Measurements from ENCODE around the gene LEAP2.

LEAP2 gene

DNA sequence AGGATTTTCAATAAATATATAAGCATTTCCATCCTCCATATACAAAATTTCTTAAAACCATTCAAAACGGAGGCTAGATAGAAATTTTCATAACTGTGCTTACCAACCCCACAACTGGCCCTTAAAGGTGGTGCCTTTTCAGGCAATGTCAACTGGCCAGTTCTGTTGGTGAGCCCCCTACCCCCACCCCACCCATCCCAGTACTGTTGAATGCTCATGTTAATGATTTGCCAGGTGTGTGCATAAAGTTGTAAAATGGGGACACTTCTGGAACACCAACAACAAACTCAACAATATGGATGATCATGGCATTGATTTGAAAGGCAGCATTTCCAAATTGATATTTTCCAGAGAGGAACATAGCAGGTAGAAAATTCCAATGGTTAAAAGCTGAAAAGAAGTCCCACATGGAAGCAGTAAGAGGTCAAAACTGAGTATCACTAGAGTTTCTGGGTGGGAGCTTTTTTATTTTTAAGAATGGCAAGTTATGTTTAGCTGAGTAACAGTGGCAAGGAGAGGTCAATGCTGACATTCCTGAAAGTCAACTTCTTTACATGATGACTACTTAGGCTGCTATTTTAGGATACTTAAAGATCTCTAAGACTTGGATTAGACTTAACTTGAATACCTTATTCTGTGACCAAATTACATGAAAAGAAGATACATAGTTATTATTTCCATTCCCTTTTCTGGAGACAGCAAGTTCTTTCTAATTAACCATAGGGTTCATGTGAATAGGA is 2.7 kb downstream of the LEAP2 start:
- H3K27ac ChIP-seq (ENCODE audit: low read depth, low read length) = no peak overlapping the region
- H3K9me3 ChIP-seq (ENCODE audit: control insufficient read depth in 5 of 5, low read length in 5 of 5) = no peaks in the 10 kb centered on the region
- H3K36me3 ChIP-seq (ENCODE audit: control insufficient read depth in 5 of 5, insufficient read depth in 5 of 5, low read length in 5 of 5) = peaks cover 39 to 63% (median 49%) of the 10 kb centered on the region in 5 donors
- no peak overlapping the region for H3K9ac ChIP-seq (ENCODE audit: low read length in 5 of 5)
- no peaks in the 10 kb centered on the region for H3K27me3 ChIP-seq (ENCODE audit: control insufficient read depth in 5 of 5, insufficient read depth in 4 of 5, low read length in 5 of 5)
- H3K4me1 ChIP-seq (ENCODE audit: control insufficient read depth in 5 of 5, insufficient read depth in 5 of 5, low read length in 5 of 5) = peaks cover 0 to 14% (median 12%) of the 10 kb centered on the region in 5 donors
- no peak overlapping the region for H3K4me3 ChIP-seq (ENCODE audit: low read depth in 1 of 5, low read length in 5 of 5)

DNA sequence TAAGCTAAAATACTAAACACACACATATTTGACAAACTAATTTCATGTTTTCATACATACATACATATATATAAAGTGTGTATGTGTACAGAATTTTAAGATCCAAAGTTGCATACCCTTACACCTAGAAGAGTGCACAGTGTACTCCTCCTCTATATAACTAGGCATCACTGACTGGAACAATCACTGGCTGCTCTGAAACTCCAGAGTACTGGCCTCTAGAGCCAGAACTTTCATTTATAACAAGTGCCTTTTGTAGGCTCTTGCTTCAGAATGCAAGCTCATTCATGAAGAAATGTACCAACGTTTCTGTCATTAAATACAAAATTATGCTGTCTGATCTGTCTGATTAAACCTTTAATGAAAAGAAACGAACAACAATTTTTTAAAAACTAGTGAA is 4.0 kb downstream of the LEAP2 start:
- Histone ChIP-seq H3K9ac (ENCODE audit: low read length in 5 of 5) (no peak overlapping the region), H3K4me3 (ENCODE audit: low read depth in 1 of 5, low read length in 5 of 5) (no peak overlapping the region), H3K4me1 (ENCODE audit: control insufficient read depth in 5 of 5, insufficient read depth in 5 of 5, low read length in 5 of 5) (peaks cover 0 to 14% (median 12%) of the 10 kb centered on the region in 5 donors), H3K36me3 (ENCODE audit: control insufficient read depth in 5 of 5, insufficient read depth in 5 of 5, low read length in 5 of 5) (peaks cover 43 to 71% (median 52%) of the 10 kb centered on the region in 5 donors), H3K27me3 (ENCODE audit: control insufficient read depth in 5 of 5, insufficient read depth in 4 of 5, low read length in 5 of 5) (no peaks in the 10 kb centered on the region), H3K27ac (ENCODE audit: low read depth, low read length) (no peak overlapping the region), H3K9me3 (ENCODE audit: control insufficient read depth in 5 of 5, low read length in 5 of 5) (no peaks in the 10 kb centered on the region)

DNA sequence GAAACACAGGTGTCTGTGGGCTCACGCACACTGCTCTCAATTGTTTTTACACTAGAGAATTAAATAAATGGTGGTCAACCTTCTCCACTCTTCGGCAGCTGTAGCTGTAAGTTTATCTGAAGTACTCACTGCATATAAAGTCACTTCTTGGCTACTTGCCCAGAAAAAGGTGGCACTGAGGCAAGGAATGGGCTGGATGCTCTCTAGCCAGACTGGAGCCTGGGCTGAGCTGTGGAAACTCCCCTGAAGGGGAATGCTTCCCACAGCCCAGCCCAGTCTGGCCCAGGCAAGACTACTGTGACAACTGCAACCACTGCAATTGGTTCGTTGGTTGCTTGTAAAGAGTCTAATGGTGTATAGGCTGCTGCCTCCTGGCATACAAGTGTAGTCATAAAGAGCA is 4.5 kb downstream of the LEAP2 start:
- Histone ChIP-seq H3K4me1 (ENCODE audit: control insufficient read depth in 5 of 5, insufficient read depth in 5 of 5, low read length in 5 of 5) (peaks cover 0 to 10% (median 7%) of the 10 kb centered on the region in 5 donors), H3K27me3 (ENCODE audit: control insufficient read depth in 5 of 5, insufficient read depth in 4 of 5, low read length in 5 of 5) (no peaks in the 10 kb centered on the region), H3K9me3 (ENCODE audit: control insufficient read depth in 5 of 5, low read length in 5 of 5) (no peaks in the 10 kb centered on the region), H3K27ac (ENCODE audit: low read depth, low read length) (no peak overlapping the region), H3K36me3 (ENCODE audit: control insufficient read depth in 5 of 5, insufficient read depth in 5 of 5, low read length in 5 of 5) (peaks cover 43 to 73% (median 56%) of the 10 kb centered on the region in 5 donors), H3K9ac (ENCODE audit: low read length in 5 of 5) (no peak overlapping the region), H3K4me3 (ENCODE audit: low read depth in 1 of 5, low read length in 5 of 5) (no peak overlapping the region)

DNA sequence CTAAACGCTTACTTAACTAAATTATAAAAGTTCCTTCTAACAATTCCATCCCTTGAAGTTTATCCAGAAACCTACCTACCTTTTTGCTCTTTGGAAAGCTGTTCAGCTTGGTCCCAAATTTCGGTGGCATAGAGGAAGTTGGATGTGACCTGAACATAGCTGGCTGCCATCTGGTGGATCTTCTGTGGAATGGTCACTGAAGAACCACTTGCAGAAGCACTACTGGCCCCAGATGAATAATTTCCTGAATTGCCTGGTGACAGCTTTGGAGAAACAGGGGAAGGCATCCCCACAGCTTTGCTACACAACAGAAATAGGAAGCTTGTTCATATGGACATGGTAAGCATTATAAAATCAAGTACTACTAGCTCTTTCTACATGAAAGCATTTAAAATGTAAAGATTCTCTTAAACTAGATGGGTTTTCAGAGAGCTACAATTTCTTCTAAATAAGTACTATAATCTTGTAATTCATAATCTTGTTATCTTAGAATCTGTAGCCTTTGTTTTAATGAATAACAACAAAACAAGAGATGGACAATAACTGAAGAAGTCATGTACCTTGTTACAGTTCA is 9.9 kb downstream of the LEAP2 start:
- no peak overlapping the region for H3K4me3 ChIP-seq (ENCODE audit: low read depth in 1 of 5, low read length in 5 of 5)
- no peaks in the 10 kb centered on the region for H3K9me3 ChIP-seq (ENCODE audit: control insufficient read depth in 5 of 5, low read length in 5 of 5)
- no peaks in the 10 kb centered on the region for H3K4me1 ChIP-seq (ENCODE audit: control insufficient read depth in 5 of 5, insufficient read depth in 5 of 5, low read length in 5 of 5)
- no peak overlapping the region for H3K9ac ChIP-seq (ENCODE audit: low read length in 5 of 5)
- H3K27ac ChIP-seq (ENCODE audit: low read depth, low read length) = no peak overlapping the region
- no peaks in the 10 kb centered on the region for H3K27me3 ChIP-seq (ENCODE audit: control insufficient read depth in 5 of 5, insufficient read depth in 4 of 5, low read length in 5 of 5)
- H3K36me3 ChIP-seq (ENCODE audit: control insufficient read depth in 5 of 5, insufficient read depth in 5 of 5, low read length in 5 of 5) = peaks cover 57 to 78% (median 69%) of the 10 kb centered on the region in 5 donors

DNA sequence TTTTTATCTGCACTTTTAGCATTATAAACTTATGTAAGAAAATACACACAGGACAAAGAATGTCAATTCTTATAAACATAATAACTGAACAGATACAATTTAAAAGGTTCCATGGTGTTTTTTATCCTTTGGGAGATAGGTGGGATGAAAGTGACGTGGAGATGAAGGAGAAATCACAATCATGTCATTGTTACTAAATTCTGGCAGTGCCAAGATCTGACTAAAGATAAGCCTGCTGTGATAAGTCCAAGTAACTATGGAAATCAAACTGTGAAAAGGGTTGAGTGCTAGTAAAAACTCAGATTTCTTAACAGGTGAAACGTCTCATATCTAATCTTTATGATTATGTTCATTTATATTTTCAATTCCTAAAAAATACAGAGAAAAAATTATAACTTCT is 11.1 kb downstream of the LEAP2 start:
- peaks cover 46 to 80% (median 69%) of the 10 kb centered on the region in 5 donors for H3K36me3 ChIP-seq (ENCODE audit: control insufficient read depth in 5 of 5, insufficient read depth in 5 of 5, low read length in 5 of 5)

DNA sequence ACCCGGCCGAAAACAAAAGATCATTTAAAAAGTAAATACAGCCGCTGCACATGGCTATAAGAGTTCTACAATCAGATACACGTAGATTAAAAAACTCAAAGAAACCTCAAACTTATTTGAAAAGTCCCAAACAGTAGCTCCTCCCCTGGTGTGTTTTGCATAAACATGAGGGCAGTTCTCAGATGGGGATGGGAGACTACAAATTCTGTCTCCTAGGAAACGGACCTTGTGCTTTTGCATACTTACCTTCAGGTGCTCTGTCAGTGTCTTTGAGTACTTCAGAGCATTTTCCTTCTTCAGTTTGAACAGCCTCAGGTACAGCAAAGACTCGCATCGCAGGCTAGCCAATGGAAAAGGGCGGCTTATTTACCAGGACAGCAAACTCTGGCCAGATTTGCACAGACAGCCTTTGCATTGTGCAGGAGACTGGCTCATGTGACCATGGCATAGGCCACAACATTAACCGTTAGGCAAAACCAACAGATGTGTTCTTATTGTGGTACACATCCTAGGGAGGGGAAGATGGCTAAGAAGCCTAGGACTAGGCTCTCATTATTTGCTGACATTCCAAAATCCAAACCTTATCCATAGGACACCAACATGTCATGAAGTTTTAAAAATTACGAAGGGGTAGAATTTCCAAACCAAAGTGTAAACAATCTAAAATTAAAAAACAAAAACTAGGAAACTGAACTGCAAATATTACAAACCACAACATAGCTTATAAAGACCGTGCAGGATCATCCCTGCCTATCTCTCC is 12.8 kb downstream of the LEAP2 start:
- Histone ChIP-seq H3K27me3 (ENCODE audit: control insufficient read depth in 5 of 5, insufficient read depth in 4 of 5, low read length in 5 of 5) (no peaks in the 10 kb centered on the region), H3K4me1 (ENCODE audit: control insufficient read depth in 5 of 5, insufficient read depth in 5 of 5, low read length in 5 of 5) (no peaks in the 10 kb centered on the region), H3K9me3 (ENCODE audit: control insufficient read depth in 5 of 5, low read length in 5 of 5) (no peaks in the 10 kb centered on the region), H3K9ac (ENCODE audit: low read length in 5 of 5) (no peak overlapping the region), H3K36me3 (ENCODE audit: control insufficient read depth in 5 of 5, insufficient read depth in 5 of 5, low read length in 5 of 5) (peaks cover 38 to 75% (median 58%) of the 10 kb centered on the region in 5 donors), H3K4me3 (ENCODE audit: low read depth in 1 of 5, low read length in 5 of 5) (no peak overlapping the region), H3K27ac (ENCODE audit: low read depth, low read length) (no peak overlapping the region)

More for the DNA sequence above, 11.1 kb downstream of the LEAP2 start:
- no peaks in the 10 kb centered on the region for H3K9me3 ChIP-seq (ENCODE audit: control insufficient read depth in 5 of 5, low read length in 5 of 5)
- no peak overlapping the region for H3K27ac ChIP-seq (ENCODE audit: low read depth, low read length)
- no peaks in the 10 kb centered on the region for H3K27me3 ChIP-seq (ENCODE audit: control insufficient read depth in 5 of 5, insufficient read depth in 4 of 5, low read length in 5 of 5)
- H3K9ac ChIP-seq (ENCODE audit: low read length in 5 of 5) = no peak overlapping the region
- no peak overlapping the region for H3K4me3 ChIP-seq (ENCODE audit: low read depth in 1 of 5, low read length in 5 of 5)
- H3K4me1 ChIP-seq (ENCODE audit: control insufficient read depth in 5 of 5, insufficient read depth in 5 of 5, low read length in 5 of 5) = no peaks in the 10 kb centered on the region

DNA sequence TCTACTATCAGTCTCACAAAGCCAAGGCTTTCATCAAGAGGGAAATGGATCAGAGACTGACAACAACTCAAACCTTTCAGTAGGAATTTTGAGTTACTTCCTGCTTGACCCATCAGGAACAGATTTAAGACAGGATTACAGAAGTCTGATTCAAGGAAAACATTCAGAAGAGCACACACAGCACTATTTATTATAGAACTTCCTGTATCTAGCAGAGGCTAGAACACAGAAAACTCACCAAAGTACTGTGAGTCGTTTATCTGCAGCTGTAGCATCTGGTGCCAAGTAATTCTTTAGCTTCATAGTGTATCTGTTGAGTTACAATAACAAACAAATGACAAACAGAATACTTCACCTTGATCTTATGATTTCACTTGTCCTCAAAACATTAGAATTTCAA is 13.8 kb downstream of the LEAP2 start:
- H3K36me3 ChIP-seq (ENCODE audit: control insufficient read depth in 5 of 5, insufficient read depth in 5 of 5, low read length in 5 of 5) = peaks cover 44 to 76% (median 53%) of the 10 kb centered on the region in 5 donors
- no peaks in the 10 kb centered on the region for H3K9me3 ChIP-seq (ENCODE audit: control insufficient read depth in 5 of 5, low read length in 5 of 5)
- H3K27ac ChIP-seq (ENCODE audit: low read depth, low read length) = no peak overlapping the region
- no peaks in the 10 kb centered on the region for H3K27me3 ChIP-seq (ENCODE audit: control insufficient read depth in 5 of 5, insufficient read depth in 4 of 5, low read length in 5 of 5)
- H3K9ac ChIP-seq (ENCODE audit: low read length in 5 of 5) = no peak overlapping the region
- H3K4me3 ChIP-seq (ENCODE audit: low read depth in 1 of 5, low read length in 5 of 5) = no peak overlapping the region
- H3K4me1 ChIP-seq (ENCODE audit: control insufficient read depth in 5 of 5, insufficient read depth in 5 of 5, low read length in 5 of 5) = no peaks in the 10 kb centered on the region

DNA sequence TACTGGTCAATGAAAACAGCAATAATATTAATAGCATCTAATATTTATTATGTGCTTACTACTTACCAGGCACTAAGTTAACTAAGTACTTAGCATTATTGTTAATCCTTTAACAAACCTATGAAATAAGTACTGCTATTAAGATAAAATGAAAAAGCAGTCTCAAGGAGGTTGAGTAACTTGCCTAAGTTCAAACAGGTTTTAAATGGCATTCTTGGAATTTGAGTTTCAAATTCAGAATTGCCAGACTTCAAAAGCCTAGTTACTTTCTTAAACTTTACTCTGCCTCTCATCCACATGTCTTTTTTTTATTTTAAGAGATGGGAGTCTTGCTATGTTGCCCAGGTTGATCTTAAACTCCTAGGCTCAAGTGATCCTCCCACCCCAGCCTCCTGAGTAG is 16.0 kb downstream of the LEAP2 start:
- H3K27me3 ChIP-seq (ENCODE audit: control insufficient read depth in 5 of 5, insufficient read depth in 4 of 5, low read length in 5 of 5) = no peaks in the 10 kb centered on the region
- H3K36me3 ChIP-seq (ENCODE audit: control insufficient read depth in 5 of 5, insufficient read depth in 5 of 5, low read length in 5 of 5) = peaks cover 60 to 80% (median 62%) of the 10 kb centered on the region in 5 donors
- no peak overlapping the region for H3K27ac ChIP-seq (ENCODE audit: low read depth, low read length)
- no peaks in the 10 kb centered on the region for H3K9me3 ChIP-seq (ENCODE audit: control insufficient read depth in 5 of 5, low read length in 5 of 5)
- H3K4me3 ChIP-seq (ENCODE audit: low read depth in 1 of 5, low read length in 5 of 5) = no peak overlapping the region
- H3K9ac ChIP-seq (ENCODE audit: low read length in 5 of 5) = no peak overlapping the region
- H3K4me1 ChIP-seq (ENCODE audit: control insufficient read depth in 5 of 5, insufficient read depth in 5 of 5, low read length in 5 of 5) = no peaks in the 10 kb centered on the region

DNA sequence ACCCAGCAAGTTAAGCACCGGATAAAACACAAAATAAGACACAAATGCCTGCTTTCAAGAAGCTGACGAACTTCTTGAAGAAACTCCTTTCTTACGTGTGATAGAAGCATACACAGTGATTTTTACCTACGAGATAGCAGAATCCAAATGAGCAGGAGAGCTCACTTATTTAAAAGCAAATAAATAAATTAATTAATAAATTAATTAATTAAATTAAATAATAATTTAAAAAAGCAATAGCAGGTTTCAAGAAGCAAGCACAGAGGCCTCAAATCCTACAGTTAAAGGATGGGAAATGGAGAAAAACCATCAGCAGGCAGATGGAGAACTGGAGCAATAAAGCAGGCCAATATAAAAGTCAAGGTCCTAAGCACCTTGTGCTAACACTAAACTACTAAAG is 17.3 kb downstream of the LEAP2 start:
- H3K36me3 ChIP-seq (ENCODE audit: control insufficient read depth in 5 of 5, insufficient read depth in 5 of 5, low read length in 5 of 5) = peaks cover 63 to 87% (median 67%) of the 10 kb centered on the region in 5 donors
- peaks cover 0 to 4% (median 2%) of the 10 kb centered on the region in 5 donors for H3K4me1 ChIP-seq (ENCODE audit: control insufficient read depth in 5 of 5, insufficient read depth in 5 of 5, low read length in 5 of 5)
- H3K9ac ChIP-seq (ENCODE audit: low read length in 5 of 5) = no peak overlapping the region
- H3K4me3 ChIP-seq (ENCODE audit: low read depth in 1 of 5, low read length in 5 of 5) = no peak overlapping the region
- no peaks in the 10 kb centered on the region for H3K27me3 ChIP-seq (ENCODE audit: control insufficient read depth in 5 of 5, insufficient read depth in 4 of 5, low read length in 5 of 5)
- no peaks in the 10 kb centered on the region for H3K9me3 ChIP-seq (ENCODE audit: control insufficient read depth in 5 of 5, low read length in 5 of 5)
- H3K27ac ChIP-seq (ENCODE audit: low read depth, low read length) = no peak overlapping the region

Data from subcutaneous abdominal adipose tissue (tissue), 5 donors.